K562 (cell line): ENCODE data around the gene TAF3. TPM values are rescaled to one million over a fixed set of nuclear protein-coding genes. Genes with fewer than 3 reads are reported as not detected.
A peak's percentile ranks its signal among the peaks of the same experiment; 100 is the strongest.

Experiments used
- HIVEP1 ChIP-seq: fragments of 250-450 bp; sonication (Bioruptor Pico); IDR thresholded peaks from 2 replicates; pipeline ENCODE4 v1.4.0; 2020; ENCODE audit warnings: mild to moderate bottlenecking
- HNRNPK ChIP-seq: fragments of 200-400 bp; formaldehyde crosslinking; IDR thresholded peaks from one replicate; pipeline ENCODE4 v1.6.1; 2018; ENCODE audit warnings: mild to moderate bottlenecking, low read depth, low read length; ENCODE audit not compliant: poor library complexity, severe bottlenecking
- KDM2B ChIP-seq: fragments of 250-450 bp; sonication (Bioruptor Pico); IDR thresholded peaks from 2 replicates; pipeline ENCODE4 v1.8.0; 2021; ENCODE audit warnings: mild to moderate bottlenecking, moderate library complexity
- KLF13 ChIP-seq: fragments of 450-650 bp; IDR thresholded peaks from 2 replicates; pipeline ENCODE4 v1.6.1; 2016; ENCODE audit warnings: missing genetic modification characterization, low read depth, mild to moderate bottlenecking, missing compliant biosample characterization, moderate library complexity, borderline replicate concordance
- MCM5 ChIP-seq: fragments of 450-650 bp; IDR thresholded peaks from 2 replicates; pipeline ENCODE4 v1.6.1; 2016; ENCODE audit warnings: low read depth
- MEIS2 ChIP-seq: fragments of 450-650 bp; IDR thresholded peaks from 2 replicates; pipeline ENCODE4 v1.6.1; 2014; ENCODE audit warnings: mild to moderate bottlenecking; ENCODE audit not compliant: partially characterized antibody
- MXD1 ChIP-seq: fragments of 250-450 bp; sonication (Bioruptor Pico); IDR thresholded peaks from 2 replicates; pipeline ENCODE4 v1.8.0; 2021; ENCODE audit warnings: borderline replicate concordance, mild to moderate bottlenecking, moderate library complexity; ENCODE audit not compliant: poor library complexity, severe bottlenecking
- PATZ1 ChIP-seq: fragments of 250-450 bp; sonication (Bioruptor Pico); IDR thresholded peaks from 2 replicates; pipeline ENCODE4 v1.5.0; 2020; ENCODE audit warnings: mild to moderate bottlenecking, borderline replicate concordance
- SMARCE1 ChIP-seq: fragments of 450-650 bp; IDR thresholded peaks from 2 replicates; pipeline ENCODE4 v1.7.1; 2016; ENCODE audit warnings: mild to moderate bottlenecking
- TEAD2 ChIP-seq: fragments of 450-650 bp; IDR thresholded peaks from 2 replicates; pipeline ENCODE4 v1.6.1; 2016; ENCODE audit warnings: missing genetic modification characterization, control low read depth, missing compliant biosample characterization
- TFAM ChIP-seq: fragments of 250-450 bp; sonication (Bioruptor Pico); conservative IDR thresholded peaks from 2 replicates; pipeline ENCODE4 v1.5.0; 2021; ENCODE audit warnings: mild to moderate bottlenecking, moderate library complexity
- ZFP1 ChIP-seq: fragments of 450-650 bp; formaldehyde crosslinking; IDR thresholded peaks from 2 replicates; pipeline ENCODE4 v1.4.0; 2020; ENCODE audit warnings: mild to moderate bottlenecking, mixed read lengths
- ZHX1 ChIP-seq: fragments of 150-350 bp; conservative IDR thresholded peaks from 2 replicates; pipeline ENCODE4 v1.6.1; 2014; ENCODE audit warnings: low read length
- ZNF121 ChIP-seq: sonication (generic); formaldehyde crosslinking; conservative IDR thresholded peaks from 2 replicates; pipeline ENCODE4 v1.8.0; 2022; ENCODE audit warnings: missing genetic modification reagents
- ZNF174 ChIP-seq: fragments of 250-450 bp; sonication (Bioruptor Pico); IDR thresholded peaks from 2 replicates; pipeline ENCODE4 v1.4.0; 2020; ENCODE audit warnings: mild to moderate bottlenecking
- ZNF282 ChIP-seq: sonication (generic); formaldehyde crosslinking; IDR thresholded peaks from 2 replicates; pipeline ENCODE4 v1.8.1; 2023; ENCODE audit warnings: missing genetic modification reagents
- ZNF395 ChIP-seq: fragments of 200-800 bp; sonication (Bioruptor generic); IDR thresholded peaks from 2 replicates; pipeline ENCODE4 v1.6.1; 2017; ENCODE audit warnings: missing genetic modification characterization, missing compliant biosample characterization
- ZNF436 ChIP-seq: fragments of 250-450, 450-650 bp; sonication (Bioruptor Pico); formaldehyde crosslinking; IDR thresholded peaks from 2 replicates; pipeline ENCODE4 v1.7.0; 2020; ENCODE audit warnings: mild to moderate bottlenecking
- ZNF512 ChIP-seq: IDR thresholded peaks from 2 replicates; pipeline ENCODE4 v1.6.1; 2016; ENCODE audit warnings: missing genetic modification characterization, missing compliant biosample characterization
- polyA plus RNA-seq, 8 experiments: library from polyadenylated mRNA; depleted of rRNA in 4 of 8; stranded (reverse) in 5 of 8; unstranded in 3 of 8; fragments of >200 nt; fragmentation: Nextera tagmentation in 2 of 8; fragmentation: Illumina TruSeq in 1 of 8; extraction: Ambion mirVana in 2 of 8; extraction: Trizol in 1 of 8; gene quantifications; 2 replicates each; pipeline versions ENCODE4 v1.2.1 to v1.2.3, GENCODE V29; 2011 to 2014; ENCODE audit warnings: inconsistent platforms in 1 of 8, missing spikeins in 1 of 8
- total RNA-seq, 7 experiments: library from RNA; depleted of rRNA in 6 of 7; stranded (reverse); fragments of >200 nt in 6 of 7; fragmentation: Illumina TruSeq in 2 of 7; extraction: Trizol in 2 of 7; gene quantifications; 2 replicates each; pipeline versions ENCODE4 v1.2.1 to v1.2.3, GENCODE V29; 2011 to 2021; ENCODE audit warnings: low replicate concordance in 1 of 7

The TAF3 gene
- total and polyA plus RNA-seq, 9 of the 15 experiments (the other 6 are each of a cell fraction or from before 2014, with no cell fraction given), result 1.5 to 9.9 (median 4.1) TPM

GRCh38 chr10:7818295-7819120 lies at the start of gene TAF3 (continued):
- no peak for TF ChIP-seq ZNF512 (tag)
- no peak for TF ChIP-seq MCM5
- no peak for TF ChIP-seq TFAM (CRISPR knock-in tag)
- TF ChIP-seq SMARCE1, result 0 out of 2 replicates have a peak, but pooled peaks have one; percentile 20
- TF ChIP-seq KLF13 (tag), result 0 out of 2 replicates have a peak, but pooled peaks have one; percentile 17
- no peak for TF ChIP-seq ZNF282 (CRISPR knock-in tag)
- no peak for TF ChIP-seq KDM2B (CRISPR knock-in tag)
- TF ChIP-seq ZHX1, result no peak; the same call in 1 of the 2 replicates
- TF ChIP-seq ZNF121, result no peak
- TF ChIP-seq MXD1 (CRISPR knock-in tag), result no peak
- no peak for TF ChIP-seq HIVEP1 (CRISPR knock-in tag)
- no peak for TF ChIP-seq MEIS2
- no peak for TF ChIP-seq HNRNPK
- no peak for TF ChIP-seq ZFP1 (CRISPR knock-in tag)
- no peak for TF ChIP-seq ZNF174
- TF ChIP-seq ZNF395, result peak; percentile 96
- no peak for TF ChIP-seq PATZ1 (CRISPR knock-in tag)
- no peak for TF ChIP-seq TEAD2 (tag)
- no peak for TF ChIP-seq ZNF436
